Activated CD4-positive, CD25-positive, alpha-beta regulatory T cell treated with anti-CD3 and anti-CD28 coated beads, Interleukin-2, amount 50 U/mL, for 16 hours (primary cell): Measurements from ENCODE around the gene TMEM132D.

Source experiments
- DNase-seq: peaks from one replicate; pipeline ENCODE4 v3.0.0-alpha.2; 2020; ENCODE audit warnings: low read depth, low spot score

The TMEM132D gene

GRCh38 chr12:129873111-129873832 is 30.6 kb downstream of the TMEM132D start:
- DNase-seq, result no peak

GRCh38 chr12:129871991-129872972 is 31.5 kb downstream of the TMEM132D start:
- no peak for DNase-seq

- no peak for DNase-seq
These were observed 33.0 kb downstream of the TMEM132D start for GRCh38 chr12:129870796-129871195.

DNA sequence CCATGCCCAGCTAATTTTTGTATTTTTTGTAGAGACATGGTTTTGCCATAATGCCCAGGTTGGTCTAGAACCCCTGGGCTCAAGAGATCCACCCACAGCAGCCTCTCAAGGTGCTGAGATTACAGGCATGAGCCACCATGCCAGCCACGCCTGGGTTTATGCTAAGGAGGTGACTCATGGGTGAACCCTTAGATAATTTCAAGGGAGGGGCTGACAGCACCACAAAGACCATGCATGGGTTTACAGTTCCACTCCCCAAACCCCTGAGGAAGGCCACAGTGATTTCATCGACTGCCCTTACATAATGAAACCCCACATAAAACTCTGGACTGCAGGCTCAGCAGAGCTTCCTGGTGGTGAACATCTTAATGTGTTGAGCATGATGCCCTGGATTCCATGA is 33.7 kb downstream of the TMEM132D start:
- DNase-seq, result no peak

DNA sequence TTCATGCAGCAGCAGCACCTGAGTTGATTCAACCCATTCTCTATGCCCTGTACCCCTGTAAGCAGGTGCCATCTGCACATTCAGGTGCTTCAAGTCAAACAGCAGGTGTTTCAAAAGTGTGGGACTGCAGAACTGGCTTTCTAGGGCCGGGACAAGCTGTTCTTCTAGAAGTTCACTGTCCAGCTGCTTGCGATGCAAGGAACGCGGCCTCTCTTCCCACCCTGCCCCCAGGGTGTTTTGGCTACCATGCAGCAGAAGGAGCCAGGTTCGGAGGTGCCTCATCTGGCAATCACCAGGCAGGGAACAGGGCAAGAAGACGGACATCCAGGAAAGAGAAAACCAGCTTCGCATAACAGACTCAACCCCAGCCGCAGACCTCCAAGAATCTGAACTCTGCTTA is 35.2 kb downstream of the TMEM132D start:
- no peak for DNase-seq

- no peak for DNase-seq
These were observed 39.9 kb downstream of the TMEM132D start for GRCh38 chr12:129863938-129864337.

DNA sequence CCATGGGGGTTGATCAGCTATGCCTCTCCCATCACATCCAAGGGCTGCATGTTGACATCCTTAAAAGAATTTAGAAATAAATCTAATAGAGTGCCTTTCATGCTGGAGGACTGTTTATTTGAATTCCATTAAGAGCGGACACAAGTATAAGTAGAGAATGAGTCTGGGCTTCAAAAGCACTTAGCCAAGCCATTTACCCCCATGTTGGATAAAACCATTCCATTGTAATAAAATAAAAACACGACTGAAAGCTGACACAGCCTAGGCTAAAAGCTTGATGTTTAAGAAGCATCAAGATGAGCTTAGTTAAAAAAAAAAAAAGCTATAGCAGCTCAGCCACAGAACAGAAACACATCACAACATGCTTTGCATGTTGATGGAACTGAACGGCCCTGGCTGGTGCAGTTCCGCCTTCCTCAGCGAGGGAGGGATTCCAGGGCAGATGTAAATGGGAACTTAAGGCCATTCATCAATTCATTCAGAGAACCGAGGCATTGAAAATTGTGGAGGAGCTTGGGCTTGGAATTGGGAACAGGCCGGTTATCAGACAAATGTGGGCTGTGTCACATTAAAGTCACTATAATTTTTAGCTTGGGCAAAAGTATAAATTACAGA is 41.2 kb downstream of the TMEM132D start:
- no peak for DNase-seq

DNA sequence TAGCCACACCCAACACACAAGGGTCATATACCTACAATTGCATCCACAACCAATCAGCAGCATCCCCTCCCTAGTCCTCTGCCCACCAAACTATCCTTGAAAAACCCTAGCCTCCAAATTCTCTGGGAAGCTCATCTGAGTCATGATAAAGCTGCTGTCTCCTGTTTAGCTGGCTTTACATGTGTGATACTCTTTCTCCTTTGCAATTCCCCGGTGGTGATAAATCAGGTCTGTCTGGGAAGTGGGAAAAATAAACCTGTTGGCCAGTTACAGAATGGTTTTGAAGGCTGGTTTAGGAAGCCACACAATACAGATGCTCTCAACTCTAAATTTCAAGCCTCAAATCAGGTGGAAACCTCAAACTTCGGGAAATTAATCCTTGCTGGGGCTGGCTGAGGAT is 41.9 kb downstream of the TMEM132D start:
- no peak for DNase-seq

DNA sequence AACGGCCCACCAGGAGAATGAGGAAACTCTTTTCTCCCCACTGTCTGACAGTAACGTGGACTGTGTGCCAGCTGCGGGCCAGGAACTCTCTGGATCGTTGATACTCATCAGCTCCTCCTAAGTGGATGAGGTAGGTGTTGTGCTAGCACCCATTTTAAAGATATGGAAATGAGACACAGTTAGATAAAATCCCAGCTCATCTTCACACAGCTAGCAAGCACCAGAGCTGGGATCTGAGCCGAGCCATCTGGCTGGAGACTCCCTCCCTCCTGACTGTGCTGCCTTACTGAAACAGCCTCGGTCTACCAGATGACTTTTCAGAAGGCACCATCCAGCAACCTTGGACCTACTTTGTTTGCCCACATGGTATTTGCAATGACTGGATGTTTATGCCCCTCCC is 49.2 kb downstream of the TMEM132D start:
- no peak for DNase-seq

DNA sequence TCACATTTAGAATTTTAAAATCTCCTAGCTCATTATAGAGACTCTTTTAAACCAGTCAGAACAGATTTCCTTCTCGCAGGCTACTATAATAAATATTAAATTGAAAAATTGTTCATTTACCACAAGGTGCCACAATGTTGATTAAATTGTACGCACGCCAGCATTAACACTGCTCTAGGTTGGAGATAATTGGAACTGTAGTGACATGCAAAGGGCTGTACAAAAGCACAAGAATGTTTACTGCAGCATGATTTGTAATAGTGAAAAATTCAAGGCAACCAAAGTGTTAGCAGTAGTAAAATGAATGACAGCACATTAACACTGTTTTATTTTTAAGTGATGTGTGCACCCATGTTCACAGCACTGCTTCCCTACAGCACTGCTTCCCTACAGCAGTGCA is 52.5 kb downstream of the TMEM132D start:
- no peak for DNase-seq

DNA sequence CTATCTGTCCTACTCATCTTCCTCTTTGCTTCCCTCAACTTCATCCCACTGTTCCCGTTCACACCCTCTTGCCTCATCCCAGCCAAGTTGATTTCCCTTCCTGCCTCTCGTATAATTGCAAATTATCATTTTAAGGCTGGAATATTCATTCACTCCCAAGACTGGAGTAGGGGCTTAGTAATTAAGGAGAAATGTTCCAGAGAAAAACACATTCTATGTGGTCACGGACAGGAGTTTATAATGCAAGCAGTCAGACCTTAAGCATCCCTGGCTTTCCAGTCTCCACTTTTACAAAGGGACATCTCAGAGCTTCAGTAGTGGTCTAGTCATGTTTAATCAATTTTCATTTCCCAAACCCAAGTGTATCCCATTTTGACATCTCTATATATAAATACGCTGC is 54.9 kb downstream of the TMEM132D start:
- DNase-seq, result no peak

GRCh38 chr12:129847063-129847462 is 56.8 kb downstream of the TMEM132D start:
- no peak for DNase-seq

- DNase-seq, result no peak
These were observed 59.1 kb downstream of the TMEM132D start for GRCh38 chr12:129844662-129845220.

DNA sequence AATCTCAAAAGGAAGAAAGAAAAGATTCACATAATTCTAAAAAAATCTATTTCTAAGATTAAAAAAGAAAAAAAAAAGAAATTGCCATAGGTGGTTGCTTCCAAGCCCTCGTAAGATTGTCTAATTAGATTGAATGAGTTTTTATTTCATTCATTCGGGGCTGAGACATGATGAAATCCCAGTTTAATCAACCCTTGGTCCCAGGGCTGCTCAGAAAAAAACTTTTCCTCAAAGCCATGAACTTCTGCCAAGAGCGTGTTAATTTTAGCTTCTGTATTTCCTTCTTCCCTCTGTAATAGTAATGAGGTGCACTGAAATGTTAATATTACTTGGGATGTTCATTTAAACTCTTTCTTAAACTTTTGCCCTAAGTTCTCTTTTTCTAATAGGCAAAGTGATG is 62.6 kb downstream of the TMEM132D start:
- DNase-seq, result no peak

- DNase-seq, result no peak
These were observed 63.5 kb downstream of the TMEM132D start for GRCh38 chr12:129840145-129840884.

DNA sequence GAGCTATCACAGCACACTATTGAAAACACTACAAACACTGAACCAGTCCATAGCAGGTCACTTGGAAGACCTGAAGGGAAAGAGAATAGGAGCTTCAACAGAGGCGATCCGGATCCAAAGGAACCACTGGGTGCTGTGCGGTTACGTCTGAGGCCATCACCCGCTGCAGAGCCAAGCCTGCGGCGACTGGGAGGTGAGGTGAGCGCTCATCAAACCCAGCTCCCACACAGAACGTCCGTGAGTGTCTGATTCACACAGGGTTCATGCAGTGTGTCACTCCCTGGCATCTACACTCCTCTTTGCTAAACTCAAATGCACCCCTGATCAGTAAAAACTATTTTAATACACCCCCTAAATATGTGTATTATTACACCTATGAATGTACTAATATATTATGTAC is 64.1 kb downstream of the TMEM132D start:
- DNase-seq, result no peak

DNA sequence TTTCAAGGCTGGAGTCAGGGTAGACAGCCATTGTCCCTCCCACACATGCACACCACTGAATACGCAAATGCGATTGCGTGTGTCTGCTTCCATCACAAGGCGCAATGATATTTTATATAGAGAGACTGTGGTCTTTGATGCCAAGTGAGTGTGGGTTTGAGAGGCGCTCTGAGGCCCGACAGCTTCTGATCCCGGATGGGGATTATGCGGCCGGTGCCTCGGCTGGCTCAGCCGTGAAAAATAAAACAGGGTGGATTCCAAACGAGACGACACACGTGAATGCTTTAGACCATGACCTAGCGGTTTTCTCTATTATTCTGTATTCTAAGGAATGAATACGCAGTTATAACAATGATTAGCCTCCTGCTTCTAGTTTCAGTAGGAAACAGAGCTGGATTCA is 72.5 kb downstream of the TMEM132D start:
- no peak for DNase-seq

- no peak for DNase-seq
These were observed 73.0 kb downstream of the TMEM132D start for GRCh38 chr12:129830796-129831195.

GRCh38 chr12:129827866-129828384 is 75.9 kb downstream of the TMEM132D start:
- no peak for DNase-seq

DNA sequence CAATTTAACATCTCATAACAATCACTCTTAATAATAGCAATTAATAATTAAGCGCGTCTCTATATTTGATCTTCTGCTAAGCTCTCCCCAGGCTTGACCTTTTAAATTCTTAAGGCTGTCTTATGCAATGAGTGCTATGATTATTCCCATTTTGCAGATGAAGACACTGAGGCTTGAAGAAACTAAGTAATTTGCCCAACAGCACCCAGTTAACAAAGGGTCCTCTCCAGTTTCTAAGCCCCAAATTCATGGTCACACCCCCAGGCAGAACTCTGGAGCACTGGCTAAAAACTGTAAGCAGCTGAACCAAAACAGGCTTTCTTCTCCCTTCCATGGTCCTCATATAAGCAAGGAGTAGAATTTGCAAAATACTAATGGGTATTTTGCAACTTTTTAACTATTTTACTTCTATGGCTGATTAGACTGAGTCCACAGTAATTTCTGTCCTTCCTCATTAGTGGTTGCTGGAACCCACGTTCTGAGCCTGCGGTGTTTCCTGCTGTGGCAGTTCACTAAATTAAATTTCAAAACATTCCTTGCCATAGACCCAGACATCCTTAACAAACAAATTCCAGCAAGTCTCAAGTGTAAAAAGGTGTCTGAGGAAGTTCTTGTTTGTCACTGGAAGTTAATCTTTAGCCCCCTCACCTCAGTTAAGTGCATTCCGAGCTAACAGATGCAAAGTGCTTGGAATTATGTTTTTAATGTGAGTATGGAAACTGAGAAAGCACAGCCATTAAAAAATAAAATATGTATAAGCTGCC is 76.5 kb downstream of the TMEM132D start:
- DNase-seq, result no peak
